Right atrium auricular region (tissue), 2 donors: ENCODE data around the gene CCDC38. TPM values are rescaled to one million over a fixed set of nuclear protein-coding genes. Genes with fewer than 3 reads are reported as not detected.

Source experiments
- DNase-seq: peaks from one replicate; pipeline ENCODE4 v3.0.0-alpha.2; 2019; ENCODE audit warnings: low spot score
- H3K27ac ChIP-seq, 2 donors: fragments of 200-600 bp; sonication (generic); 1 replicate in 1 of 2; 2 replicates in 1 of 2; pipeline ENCODE4 v1.5.1; 2016 to 2019
- H3K27me3 ChIP-seq, 2 donors: fragments of 200-600 bp; sonication (generic); one replicate each; pipeline versions ENCODE4 v1.5.1 to v1.6.0; 2017 to 2019
- H3K36me3 ChIP-seq: fragments of 200-600 bp; sonication (generic); one replicate; pipeline ENCODE4 v1.5.1; 2016
- H3K4me1 ChIP-seq, 2 donors: fragments of 200-600 bp; sonication (generic); one replicate each; pipeline versions ENCODE4 v1.5.1 to v1.6.0; 2017 to 2019
- H3K4me3 ChIP-seq, 2 donors: fragments of 200-600 bp; sonication (generic); 1 replicate in 1 of 2; 2 replicates in 1 of 2; pipeline ENCODE4 v1.5.1; 2017 to 2019; ENCODE audit warnings: mild to moderate bottlenecking in 1 of 2, moderate library complexity in 1 of 2
- H3K9me3 ChIP-seq, 2 donors: fragments of 200-600 bp; sonication (generic); one replicate each; pipeline ENCODE4 v1.5.1; 2019
- total RNA-seq, 2 donors: library from RNA; depleted of rRNA; stranded (reverse); fragments of >200 nt; gene quantifications; one replicate each; pipeline ENCODE4 v1.1.0, GENCODE V29; 2016
- TF ChIP-seq, protein P1 (sequence below), 2 donors: fragments of 200-600 bp; sonication (generic); IDR thresholded peaks; one replicate each; pipeline ENCODE4 v1.5.1; 2019; ENCODE audit warnings: antibody characterized with exemption in 2 of 2

Gene CCDC38
- total RNA-seq, 2 donors from 2014 or later = not detected

DNA sequence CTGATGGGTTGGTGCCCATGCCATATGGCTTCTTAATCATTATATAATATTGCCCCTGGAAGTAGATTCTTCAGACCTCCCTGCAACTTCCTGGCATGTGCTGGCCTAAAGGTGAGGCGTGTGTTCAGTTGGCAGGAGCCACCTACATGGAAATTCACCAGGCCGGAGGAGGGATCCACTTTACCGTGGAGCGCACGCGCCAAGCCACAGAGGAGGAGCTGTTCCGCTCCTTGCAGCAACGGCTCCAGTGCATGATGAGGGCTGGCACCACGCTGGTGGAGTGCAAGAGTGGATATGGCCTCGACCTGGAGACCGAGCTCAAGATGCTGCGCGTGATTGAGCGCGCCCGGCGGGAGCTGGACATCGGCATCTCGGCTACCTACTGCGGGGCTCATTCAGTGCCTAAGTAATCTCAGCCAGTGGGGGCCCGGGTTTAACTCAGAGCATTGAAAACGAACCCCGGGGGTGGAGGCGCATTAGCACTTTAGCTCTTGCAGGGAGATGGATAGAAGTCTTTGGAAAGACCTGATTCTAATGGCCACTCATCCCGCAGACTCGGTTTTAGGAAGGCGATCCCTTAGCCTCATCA is 14.2 kb upstream of the CCDC38 start:
- no peaks in the 10 kb centered on the region for H3K9me3 ChIP-seq
- no peak overlapping the region for H3K27ac ChIP-seq
- no peak for DNase-seq
- no peaks in the 10 kb centered on the region for H3K27me3 ChIP-seq
- TF ChIP-seq, protein P1, sequence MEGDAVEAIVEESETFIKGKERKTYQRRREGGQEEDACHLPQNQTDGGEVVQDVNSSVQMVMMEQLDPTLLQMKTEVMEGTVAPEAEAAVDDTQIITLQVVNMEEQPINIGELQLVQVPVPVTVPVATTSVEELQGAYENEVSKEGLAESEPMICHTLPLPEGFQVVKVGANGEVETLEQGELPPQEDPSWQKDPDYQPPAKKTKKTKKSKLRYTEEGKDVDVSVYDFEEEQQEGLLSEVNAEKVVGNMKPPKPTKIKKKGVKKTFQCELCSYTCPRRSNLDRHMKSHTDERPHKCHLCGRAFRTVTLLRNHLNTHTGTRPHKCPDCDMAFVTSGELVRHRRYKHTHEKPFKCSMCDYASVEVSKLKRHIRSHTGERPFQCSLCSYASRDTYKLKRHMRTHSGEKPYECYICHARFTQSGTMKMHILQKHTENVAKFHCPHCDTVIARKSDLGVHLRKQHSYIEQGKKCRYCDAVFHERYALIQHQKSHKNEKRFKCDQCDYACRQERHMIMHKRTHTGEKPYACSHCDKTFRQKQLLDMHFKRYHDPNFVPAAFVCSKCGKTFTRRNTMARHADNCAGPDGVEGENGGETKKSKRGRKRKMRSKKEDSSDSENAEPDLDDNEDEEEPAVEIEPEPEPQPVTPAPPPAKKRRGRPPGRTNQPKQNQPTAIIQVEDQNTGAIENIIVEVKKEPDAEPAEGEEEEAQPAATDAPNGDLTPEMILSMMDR (IDR thresholded peaks at IDR 0.05) = no peak
- H3K4me1 ChIP-seq = no peaks in the 10 kb centered on the region
- H3K4me3 ChIP-seq = no peak overlapping the region
- no peaks in the 10 kb centered on the region for H3K36me3 ChIP-seq

DNA sequence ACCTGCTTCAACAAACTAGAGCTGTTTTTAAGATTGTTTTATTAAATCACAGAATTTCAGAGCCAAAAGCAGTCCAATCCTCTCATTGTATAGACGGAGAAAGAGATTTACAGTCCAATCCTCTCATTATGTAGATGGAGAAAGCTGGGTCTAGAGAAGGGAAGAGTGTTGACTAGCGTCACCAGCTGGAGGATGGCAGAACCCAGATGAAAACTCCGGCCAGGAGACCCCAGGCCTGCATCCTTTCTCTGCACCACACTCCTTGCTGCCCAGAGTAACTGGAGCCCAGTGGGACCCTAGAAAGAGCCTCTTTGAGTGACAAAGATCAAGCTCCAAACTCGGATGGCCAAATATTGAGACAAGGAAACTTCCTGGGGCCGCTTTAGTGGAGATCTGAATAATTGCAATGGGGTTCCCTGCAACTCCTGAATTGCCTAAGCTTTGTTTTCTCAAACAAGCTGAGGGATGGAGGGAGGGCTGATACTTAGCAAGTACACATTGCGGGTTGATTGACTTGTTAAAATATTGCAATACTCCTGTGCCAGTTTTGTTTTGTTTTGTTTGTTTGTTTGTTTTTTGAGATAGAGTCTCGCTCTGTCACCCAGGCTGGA is 13.2 kb upstream of the CCDC38 start:
- Histone ChIP-seq H3K4me1 (no peaks in the 10 kb centered on the region), H3K27me3 (no peaks in the 10 kb centered on the region), H3K4me3 (no peak overlapping the region), H3K27ac (no peak overlapping the region), H3K36me3 (no peaks in the 10 kb centered on the region), H3K9me3 (no peaks in the 10 kb centered on the region)
- TF ChIP-seq, protein P1 (IDR thresholded peaks at IDR 0.05) = no peak
- DNase-seq = no peak

DNA sequence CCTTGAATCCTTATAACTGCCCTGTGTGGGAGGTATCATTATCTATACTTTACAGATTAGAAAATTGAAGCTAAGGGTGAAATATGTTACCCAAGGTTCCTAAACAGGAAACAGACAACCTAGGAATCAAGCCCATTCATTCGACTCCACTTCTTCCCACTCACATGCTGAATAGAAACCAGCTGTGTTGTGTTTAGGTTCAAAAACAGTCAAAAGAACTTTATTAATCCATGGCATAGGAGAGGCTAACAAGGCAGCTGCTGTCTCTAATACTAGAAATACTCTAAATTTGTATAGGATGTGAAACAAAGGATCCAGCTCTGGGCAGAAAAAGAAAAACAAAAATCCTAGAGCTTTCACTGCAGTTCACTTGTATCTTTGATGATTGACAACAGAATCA is 10.6 kb upstream of the CCDC38 start:
- H3K27ac ChIP-seq = no peak overlapping the region
- DNase-seq = no peak
- no peaks in the 10 kb centered on the region for H3K9me3 ChIP-seq
- H3K27me3 ChIP-seq = no peaks in the 10 kb centered on the region
- H3K4me3 ChIP-seq = no peak overlapping the region
- TF ChIP-seq, protein P1 (IDR thresholded peaks at IDR 0.05) = no peak
- no peaks in the 10 kb centered on the region for H3K36me3 ChIP-seq
- no peaks in the 10 kb centered on the region for H3K4me1 ChIP-seq

DNA sequence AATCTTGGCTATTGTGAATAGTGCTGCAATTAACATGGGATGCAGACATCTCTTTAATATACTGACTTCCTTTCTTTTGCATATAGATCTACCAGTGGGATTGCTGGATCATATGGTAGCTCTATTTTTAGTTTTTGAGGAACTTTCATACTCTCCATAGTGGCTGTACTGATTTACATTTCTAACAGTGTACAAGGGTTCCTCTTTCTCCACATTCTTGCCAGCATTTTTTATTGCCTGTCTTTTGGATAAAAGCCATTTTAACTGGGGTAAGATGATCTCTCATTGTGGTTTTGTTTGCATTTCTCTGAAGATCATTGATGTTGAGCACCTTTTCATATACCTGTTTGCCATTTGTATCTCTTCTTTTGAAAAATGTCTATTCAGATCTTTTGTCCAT is 9.1 kb upstream of the CCDC38 start:
- no peaks in the 10 kb centered on the region for H3K27me3 ChIP-seq
- TF ChIP-seq, protein P1 (IDR thresholded peaks at IDR 0.05) = no peak
- H3K36me3 ChIP-seq = no peaks in the 10 kb centered on the region
- DNase-seq = no peak
- no peak overlapping the region for H3K4me3 ChIP-seq
- H3K4me1 ChIP-seq = no peaks in the 10 kb centered on the region
- H3K27ac ChIP-seq = no peak overlapping the region
- no peaks in the 10 kb centered on the region for H3K9me3 ChIP-seq

DNA sequence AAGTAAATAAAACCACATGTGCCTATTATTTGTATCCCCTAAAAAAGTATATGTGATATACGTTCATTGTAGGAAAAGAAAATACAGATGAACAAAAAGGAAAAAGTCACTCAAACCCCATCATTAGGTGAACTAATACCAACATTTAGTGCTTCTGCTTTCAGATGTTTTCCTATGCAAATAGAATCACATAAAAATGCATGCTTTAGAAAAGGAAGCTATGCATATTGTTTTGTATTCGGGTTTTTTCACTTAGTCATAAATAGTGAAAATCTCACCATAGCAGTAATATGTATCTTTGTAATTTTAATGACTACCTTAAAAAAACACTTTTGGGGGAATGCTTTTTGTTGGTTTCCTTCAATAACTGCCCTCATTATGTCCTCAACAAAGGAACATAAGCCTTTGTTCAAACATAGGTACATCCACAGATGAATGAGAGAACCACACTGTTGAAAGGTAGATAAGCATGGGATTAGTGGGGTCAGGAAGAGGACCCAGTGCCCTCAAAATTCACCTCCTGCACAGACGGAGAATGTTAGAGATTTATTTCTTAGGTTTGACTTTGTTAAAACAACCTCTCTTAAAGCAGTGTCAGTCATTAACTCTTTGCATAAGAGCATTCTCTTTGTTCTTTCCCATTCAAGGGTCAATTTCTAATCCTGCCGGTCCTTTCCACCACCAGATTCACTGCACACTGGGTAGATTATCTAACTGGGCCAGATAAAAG is 7.2 kb upstream of the CCDC38 start:
- H3K27me3 ChIP-seq = no peaks in the 10 kb centered on the region

More for the DNA sequence above, 7.2 kb upstream of the CCDC38 start:
- TF ChIP-seq, protein P1 (IDR thresholded peaks at IDR 0.05) = no peak
- Histone ChIP-seq H3K4me3 (no peak overlapping the region), H3K36me3 (no peaks in the 10 kb centered on the region), H3K27ac (no peak overlapping the region), H3K4me1 (no peaks in the 10 kb centered on the region), H3K9me3 (no peaks in the 10 kb centered on the region)
- DNase-seq = no peak
